Stimulated activated CD8-positive, alpha-beta memory T cell treated with anti-CD3 and anti-CD28 coated beads, Interleukin-15, amount 100 ng/mL, for 4 hours (primary cell): Measurements from ENCODE around the gene AXIN2.
A peak's percentile ranks its signal among the peaks of the same experiment; 100 is the strongest.

Source experiments
- DNase-seq, 2 donors: peaks; one replicate each; pipeline ENCODE4 v3.0.0-alpha.2; 2020; ENCODE audit warnings: low read depth in 2 of 2

Gene AXIN2

DNA sequence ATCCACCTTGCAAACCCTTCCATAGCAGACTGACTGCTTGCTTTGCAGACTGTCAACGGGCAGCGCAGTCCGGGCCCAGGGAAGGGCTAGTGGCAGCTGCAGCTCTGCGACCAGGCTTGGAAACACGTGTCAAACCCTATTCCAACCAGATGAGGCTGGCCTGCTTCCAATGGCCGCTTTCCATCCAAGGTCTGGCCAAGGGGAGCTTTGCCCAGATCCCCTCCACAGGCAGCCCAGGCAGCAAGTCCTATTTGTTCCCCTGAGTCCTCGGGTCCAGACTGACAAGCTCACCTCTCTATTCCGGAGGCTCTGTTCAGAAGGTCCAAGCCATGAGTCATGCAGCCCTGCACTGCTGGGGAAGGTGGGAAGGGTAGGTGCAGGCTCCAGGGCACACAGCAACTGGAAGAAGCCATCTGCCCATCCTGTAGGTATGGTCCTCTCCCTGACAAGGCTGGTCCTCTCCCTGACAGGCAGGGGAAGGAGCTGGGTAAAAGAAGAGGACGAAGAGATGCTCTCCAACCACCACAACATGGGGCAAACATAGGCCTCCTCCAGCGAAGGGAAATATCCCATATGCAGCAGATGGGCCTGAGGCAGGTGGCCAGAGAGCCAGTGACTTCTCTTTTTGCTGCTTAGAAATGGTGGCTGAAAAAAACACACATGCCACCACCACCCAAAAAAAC, 22.6 kb upstream of the AXIN2 start:
- DNase-seq: no peak

DNA sequence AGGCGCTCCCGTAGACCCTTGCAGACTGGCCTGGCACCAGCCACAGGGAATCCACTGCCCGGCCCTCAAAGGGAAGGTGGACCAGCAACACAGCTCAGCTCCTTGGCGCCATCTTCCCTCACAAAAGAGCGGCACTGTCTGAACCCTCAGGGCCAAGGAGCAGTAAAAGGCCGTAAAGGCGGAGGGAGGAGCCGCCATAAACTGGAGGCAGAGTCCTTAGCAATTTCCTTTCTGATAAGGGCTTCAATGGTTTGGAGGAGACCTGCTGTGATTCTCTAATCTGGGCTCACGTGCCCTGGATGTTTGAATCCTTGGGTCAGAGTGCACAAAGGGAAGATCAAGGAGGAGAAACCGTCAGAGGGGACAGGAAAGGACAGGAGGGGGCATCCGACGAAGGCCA, 15.5 kb upstream of the AXIN2 start:
- no peak for DNase-seq

DNA sequence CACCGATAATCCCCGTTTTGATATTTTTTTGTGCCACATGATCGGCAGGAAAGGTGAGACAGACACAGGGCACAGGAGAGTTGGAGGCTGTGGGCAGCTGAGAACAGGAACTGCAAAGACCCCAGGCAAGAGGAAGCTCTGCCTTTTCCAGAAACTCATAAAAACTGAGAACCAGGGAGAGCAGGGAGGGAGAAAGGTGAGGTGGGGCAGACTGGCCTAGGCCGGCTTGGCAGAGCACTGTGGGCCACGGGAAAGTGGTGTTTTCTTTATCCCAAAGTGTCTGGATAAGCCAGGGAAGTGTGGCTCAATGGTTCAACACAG, 11.8 kb upstream of the AXIN2 start:
- DNase-seq: no peak

DNA sequence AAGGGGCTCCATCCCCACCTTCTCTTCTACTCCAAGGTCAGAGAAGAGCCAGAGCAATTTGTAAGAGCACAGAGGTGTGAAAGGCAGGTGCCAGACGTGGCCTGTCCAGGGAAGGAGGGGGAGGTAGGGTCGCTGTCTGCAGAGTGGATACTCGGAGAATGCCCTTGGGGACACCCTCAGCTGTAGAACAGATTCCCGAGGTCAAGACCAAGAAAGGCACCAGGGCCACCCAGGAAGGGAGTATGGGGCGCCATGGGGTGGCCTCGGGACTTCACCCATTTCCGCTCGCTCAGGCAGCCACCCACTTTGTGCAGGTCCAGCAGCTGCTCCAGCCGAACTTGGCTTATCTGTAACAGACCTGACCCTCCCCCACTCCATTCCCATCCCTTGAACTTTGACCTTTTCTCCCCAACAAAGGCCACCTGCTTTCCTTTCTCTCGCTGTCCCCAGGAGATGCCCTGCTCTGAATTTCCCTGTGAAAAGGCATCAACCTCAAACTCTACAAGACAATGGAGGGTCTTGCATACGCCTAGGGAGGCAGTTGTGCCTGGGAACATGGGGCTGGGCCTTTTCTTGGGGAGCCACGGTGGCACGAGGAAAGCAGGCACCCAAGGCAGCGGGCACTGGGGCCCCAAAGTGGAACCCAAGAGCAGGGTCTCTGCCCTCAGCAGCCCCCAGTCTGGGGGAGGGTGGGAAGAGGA, 11.3 kb upstream of the AXIN2 start:
- DNase-seq: no peak

DNA sequence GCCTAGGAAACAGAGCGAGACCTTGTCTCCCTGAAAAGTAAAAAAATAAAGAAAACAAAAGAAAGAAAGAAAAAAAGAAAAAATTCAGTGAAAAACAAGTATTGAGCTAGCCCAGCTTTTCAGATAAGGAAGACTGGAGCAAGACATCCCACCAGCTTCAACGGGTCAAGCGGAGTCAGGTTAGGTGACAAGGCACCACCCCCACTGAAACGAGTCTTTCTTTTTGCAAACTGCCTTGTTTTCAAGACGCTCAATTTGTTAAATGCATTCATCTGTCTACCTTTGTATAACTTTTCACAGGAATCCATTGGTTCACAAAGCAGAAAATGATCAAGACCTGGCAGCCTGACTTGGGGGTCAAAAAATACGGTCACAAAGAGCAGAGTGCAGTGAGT, 10.7 kb upstream of the AXIN2 start:
- DNase-seq: no peak

DNA sequence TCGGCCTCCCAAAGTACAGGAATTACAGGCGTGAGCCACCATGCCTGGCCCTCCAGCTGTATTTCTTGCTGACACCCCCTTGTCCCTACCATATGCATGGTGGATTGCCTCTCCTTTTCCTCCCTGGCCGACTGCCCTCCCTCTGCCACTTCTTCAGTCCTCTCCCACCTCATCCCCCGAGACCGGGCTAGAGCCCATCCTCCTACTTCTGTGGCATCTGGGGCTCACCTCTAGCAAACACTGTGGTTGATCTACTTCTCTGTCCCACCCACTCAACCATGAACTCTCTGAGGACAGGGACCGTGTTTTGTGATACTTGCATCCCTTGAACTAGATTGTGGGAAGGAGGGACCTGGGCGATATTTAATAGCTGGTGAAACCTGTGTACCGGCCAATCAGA, 7.5 kb upstream of the AXIN2 start:
- DNase-seq: no peak

DNA sequence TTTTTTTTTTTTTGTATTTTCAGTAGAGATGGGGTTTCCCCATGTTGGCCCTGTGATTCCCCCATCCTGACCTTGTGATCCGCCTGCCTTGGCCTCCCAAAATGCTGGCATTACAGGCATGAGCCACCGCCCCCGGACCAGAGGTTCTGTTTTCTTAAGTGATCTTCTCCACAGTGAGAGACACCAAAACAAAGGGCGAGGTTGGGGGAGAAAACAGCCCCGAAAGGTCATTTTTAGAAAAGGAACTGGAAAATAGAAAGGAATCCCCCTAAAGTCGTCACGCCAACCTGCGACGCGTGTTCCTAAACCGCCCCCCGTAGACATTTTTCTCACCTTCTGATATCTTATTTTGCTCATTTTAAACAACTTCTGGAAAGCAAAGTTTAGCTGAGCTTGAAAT, 6.1 kb upstream of the AXIN2 start:
- DNase-seq: no peak

DNA sequence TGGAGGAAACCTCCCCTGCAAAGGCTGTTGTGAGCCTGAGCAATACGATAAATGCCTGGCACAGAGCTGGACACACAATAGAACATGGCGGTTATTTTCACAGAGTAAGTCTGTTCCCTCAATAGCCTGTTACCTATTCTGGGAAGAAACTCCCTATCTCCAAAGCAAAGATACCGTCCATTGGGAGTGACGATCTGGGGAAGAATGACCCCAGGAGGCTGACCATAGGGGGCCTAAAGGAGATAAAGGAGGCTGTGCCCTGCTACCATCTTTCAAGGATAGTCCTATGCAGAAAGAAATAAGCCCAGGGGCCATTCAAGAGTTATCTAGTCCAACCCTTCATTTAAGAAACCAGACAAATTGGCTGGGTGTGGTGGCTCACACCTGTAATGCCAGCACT, 4.1 kb upstream of the AXIN2 start:
- DNase-seq: no peak

DNA sequence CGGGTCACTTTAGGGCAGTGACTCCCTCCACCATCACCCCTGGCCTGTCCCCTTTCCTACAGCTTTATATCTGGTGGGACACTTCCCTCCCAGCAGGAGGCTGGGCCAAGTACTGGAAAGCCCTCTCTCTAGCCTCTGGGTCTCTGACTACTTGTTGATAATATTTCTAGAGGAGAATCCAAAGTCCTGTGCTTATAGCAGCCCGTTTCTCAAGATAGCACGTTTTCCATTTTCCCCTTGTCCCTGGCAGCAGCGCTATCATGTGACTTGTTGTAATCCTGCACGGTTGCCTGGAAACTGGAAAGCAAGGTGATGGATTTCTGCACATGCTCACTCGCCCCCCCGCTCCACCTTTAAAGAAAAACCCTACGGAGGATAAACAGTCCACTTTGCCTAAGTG, 3.3 kb upstream of the AXIN2 start:
- DNase-seq: no peak

DNA sequence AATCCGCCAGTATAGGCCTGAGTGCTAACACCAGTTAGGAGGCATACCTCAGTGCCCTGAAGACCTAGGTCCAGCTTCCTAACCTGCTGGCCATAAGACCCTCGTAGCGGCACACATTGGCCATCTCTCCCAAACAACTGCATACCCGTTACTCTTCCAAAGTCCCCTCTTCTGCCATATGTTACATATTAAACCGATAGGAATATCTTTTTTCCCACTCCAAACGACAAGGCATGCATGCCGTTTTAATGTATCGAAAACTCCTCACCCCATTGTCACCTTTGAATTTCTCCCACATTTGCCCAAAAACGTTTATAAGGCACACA, 721 bp upstream of the AXIN2 start:
- DNase-seq: no peak

DNA sequence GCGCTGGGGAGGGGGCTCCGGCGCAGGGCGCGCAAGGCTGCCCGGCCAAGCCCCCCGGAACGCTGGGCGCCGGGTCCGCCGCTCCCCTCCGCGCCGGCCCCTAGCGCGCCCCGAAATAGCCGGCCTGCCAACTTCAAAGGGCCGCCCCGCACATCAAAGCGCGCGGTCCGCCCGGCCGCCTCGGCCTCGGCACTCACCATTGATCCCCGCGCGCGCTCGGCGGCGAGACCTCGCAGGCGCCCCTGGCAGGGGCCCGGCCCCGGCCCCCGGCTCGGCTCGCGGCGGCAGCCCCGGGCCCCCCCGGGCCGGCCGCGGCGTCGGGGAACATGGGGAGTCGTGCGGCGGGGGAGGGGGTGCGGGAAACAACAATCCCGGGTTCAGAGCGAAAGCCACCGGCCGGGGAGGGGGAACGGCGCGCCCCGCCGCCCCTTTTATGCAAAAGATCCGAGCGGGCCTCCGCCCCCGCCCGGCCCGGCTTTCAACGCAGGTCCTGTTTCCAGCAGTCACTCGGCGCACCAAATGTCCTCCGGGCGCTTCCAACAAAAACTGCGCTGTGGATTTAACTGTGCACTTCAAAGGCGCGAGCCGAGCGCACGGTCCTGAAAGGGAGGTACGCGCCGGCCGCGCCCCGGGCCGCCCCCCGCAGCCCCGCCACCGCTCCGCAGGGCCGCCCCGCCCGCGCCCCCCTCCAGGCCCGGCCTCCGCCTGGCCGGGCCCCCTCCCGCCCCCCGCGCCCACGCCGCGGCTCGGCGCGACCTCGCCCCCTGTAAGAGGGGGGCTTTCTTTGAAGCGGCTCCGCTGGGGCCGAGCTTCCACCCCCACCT, 608 bp downstream of the AXIN2 start:
- DNase-seq: peak; percentile 25 to 26

DNA sequence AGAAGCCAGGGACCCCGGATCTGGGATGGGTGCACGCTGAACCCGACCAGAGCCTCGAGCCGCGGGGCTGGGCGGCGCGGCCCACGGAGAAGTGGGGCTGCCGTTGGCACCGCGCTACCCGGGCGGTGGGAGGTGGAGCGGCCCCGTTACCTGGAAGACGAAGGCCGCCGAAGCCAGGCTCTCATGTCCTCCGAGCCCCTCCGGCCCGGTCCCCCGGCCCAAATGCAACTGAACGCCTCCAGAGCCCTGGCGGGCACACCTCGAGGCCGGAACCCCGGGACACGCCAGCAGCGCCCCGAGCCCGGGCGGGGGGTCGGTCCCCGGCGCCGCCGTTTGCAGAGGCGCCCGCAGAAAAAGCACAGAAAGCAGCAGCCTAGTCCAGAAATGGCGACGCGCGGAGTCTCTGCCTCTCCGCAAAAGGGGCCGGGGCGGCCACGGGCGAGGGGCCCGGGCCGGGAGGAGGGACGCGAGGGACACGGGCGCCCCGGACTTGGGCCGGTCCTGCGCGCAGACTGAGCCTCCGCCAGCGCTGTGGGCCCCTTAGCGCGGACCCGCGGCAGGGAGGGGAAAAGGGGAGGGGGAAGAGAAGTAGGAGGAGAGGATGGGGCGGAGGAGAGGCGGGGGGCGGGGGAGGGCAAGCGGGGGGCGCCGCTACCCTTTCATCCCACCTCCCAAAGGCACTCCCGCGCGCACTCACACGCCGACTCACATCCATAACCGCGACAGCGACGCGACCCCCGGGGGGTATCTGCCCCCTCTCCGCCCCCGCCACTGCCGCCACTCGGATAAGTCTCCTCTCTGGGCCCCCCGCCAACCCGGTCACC, 1.4 kb downstream of the AXIN2 start:
- no peak for DNase-seq

DNA sequence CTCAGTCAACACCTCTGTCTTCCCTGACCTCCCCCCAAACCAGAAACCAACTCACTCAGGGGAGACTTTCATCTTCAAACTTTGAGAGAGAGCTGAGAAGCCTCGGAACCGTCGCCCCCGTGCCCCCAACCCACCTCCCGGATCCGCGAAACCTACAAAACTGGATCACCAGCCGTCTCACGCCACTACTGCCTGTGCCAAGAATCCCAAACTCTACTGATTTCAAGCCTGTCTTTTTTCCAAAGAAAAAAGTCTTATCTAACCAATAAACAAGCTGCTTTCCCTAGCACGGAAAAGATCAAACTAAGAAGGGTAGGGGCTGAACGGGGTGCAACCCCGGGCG, 2.0 kb downstream of the AXIN2 start:
- DNase-seq: no peak

DNA sequence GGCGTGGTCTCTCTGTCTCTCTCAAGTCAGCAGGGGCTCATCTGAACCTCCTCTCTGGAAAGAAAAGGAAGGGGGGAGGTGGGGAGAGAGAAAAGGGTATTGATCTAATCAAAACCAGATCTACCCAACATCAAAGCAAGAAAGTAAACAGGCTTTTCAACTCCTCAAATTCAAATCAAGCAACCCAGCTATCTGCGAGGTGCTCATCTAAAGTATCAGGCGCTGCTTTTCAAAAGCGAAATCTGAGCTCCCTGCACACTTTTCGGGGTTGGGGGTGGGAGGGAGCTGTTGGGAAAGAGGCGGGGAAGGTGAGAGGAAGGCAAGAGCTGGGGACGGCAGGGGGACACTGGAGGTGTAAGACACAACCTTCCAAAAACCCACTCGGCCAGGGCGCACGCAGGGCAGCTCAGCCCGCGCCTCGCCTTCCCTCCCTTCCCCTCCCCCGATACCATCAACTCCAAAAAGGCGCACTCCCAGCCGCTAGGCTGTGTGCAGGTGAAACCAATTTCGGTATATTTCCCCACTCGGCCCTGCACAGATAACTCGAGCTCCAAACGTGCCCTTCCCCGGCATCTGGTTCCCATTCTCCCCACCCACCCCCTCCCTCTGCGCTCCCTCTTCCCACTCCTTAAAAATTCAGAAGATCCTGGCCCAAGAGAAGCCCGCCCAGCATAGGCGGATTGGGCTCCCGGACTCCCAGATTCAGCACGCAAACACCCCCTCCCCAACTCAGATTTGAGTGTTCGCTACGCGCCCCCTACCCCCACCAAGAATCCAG, 2.6 kb downstream of the AXIN2 start:
- DNase-seq: no peak

DNA sequence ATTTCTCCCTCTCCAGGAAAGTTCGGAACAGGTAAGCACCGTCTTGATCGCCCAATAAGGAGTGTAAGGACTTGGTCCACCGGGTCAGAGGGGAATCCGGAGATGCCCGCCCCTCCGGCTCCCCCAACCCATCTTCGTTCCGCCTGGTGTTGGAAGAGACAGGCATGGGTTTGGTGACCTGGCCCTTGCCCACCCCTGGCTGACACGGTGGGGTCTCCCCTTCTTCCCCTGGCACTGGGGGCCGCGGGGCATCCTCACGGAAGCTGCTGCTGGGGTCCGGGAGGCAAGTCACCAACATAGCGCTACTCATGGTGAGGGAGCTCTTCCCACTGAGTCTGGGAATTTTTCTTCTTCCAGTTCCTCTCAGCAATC, 3.2 kb downstream of the AXIN2 start:
- no peak for DNase-seq

DNA sequence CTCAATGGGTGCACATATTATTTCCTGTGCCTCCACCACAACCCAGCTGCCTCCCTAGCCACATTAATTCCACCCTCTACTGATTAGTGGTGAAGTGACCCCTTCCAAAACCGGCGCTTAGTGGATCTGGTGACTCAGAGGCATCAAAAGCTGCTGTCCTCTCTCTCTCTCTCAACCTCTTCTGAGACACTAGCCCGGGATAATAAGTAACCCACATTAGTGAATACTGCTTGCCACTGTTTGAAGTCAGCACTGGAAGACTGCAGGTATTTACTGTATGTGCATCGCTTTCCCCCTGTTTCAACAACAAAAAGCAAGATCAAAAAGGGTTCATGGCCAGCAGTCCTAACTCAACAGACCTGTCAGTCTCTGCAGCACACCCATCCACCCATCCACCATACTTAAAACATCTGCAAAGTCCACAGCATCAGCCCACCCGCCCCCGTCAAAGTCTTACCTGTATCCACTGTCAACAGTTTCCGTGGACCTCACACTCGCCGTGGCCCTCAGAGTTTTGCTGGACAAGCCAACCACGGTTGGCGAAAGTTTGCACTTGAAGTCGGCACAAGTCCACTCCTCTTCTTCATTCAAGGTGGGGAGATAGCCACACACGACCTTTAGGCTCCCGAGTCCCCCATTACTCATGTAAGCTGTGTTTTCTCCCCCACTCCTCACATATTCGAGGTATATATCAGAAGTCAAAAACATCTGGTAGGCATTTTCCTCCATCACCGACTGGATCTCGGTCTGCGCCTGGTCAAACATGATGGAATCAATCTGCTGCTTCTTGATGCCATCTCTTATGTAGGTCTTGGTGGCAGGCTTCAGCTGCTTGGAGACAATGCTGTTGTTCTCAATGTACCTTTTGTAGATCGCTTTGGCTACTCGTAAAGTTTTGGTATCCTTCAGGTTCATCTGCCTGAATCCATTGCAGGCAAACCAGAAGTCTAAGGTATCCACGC, 3.8 kb downstream of the AXIN2 start:
- no peak for DNase-seq

DNA sequence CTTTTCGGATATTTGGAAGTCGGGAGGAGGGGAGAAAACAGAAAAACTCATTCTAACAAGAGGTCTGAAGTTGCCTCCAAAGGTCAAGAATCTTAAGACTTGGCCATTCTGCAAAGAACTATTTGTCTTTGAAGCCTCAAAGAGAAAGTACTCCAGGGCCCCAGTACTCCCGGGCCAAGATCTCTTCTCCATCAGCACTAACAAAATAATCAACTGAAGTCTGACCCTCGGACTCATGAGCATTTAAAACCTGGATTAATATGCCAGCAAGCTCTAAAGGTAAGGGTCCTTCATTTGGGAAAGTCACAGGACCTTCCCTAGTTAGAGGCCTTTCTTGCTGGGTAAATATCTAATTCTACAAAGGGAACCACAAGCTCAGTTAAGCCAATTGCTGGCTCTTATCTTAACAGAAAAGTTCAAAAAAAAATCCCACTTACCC, 4.5 kb downstream of the AXIN2 start:
- no peak for DNase-seq

DNA sequence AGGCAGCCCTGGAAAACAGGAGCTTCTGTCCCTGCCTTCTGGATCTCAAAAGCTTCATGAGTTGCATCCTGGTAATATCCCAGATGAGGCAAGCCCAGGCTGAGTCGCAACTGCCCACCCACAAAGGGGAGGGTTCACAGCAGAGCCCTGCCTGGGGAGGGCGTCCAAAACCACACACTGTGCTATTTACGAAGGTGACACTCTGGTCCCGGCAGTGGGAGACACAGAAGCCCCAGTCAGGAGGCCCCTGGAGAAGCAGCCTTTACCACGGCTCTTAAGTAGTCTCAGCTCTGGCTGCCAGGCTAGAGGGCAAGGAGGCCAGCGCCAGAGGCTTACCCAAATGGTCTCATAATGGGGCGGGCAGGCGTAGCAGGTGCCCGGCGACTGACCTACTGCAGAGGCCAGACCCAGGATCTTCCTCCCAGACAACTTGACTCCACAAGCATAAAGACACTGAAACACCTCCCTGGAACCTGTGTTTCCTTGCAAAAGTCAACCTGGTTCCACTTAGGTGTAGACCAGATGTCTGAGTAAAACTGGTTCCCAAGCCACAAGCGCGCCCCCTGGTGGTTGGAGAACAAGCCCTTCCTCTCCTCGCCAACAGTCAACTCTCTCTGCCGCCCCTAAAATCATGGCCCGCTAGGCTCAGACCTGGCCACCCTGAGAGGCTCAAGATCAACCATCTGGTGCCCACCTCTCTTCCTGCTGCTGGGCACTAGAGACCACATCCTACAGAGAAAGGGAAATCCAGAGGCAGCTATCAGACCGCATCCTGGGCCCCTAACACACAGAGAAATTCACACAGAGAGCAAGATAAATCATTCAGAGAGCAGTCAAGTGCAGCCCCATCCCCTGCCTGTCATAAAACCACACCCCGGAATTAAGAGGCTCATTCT, 5.2 kb downstream of the AXIN2 start:
- DNase-seq: peak; percentile 61 to 80

DNA sequence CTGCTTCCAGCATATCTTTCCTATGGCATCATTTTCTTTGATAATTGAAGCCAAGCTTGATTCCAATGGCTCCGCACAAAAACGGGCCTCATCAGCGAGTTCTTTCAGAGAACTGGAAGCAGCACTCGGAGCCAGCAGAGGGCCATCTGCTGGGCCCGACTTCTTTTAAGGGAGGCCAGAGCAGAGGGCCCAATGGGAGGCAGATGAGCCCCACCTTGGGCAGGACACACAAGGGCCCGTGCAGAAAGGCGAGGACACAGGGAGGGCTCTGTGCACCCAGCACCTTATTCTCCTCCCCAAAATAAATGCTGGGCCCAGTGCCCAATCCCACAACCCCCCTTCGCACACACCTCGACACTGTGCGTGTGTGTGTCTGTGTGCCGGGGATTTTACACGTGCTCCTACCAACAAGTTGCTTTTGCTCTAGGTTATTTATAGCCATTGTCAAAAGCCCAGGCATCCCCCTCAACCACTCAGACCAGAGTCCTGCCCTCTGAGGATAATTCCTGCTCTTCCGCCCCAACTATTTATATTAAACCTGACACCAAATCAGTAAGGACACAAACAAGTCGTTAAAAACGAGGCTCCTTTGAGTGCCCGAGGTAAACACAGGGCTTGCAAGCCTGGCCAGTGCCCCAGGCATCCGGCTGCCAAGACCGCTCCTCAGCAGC, 6.8 kb downstream of the AXIN2 start:
- DNase-seq: no peak
